ENCODE measurements around the gene C17orf75. TPM values are rescaled to one million over a fixed set of nuclear protein-coding genes. Genes with fewer than 3 reads are reported as not detected.

C17orf75 gene, protein sequence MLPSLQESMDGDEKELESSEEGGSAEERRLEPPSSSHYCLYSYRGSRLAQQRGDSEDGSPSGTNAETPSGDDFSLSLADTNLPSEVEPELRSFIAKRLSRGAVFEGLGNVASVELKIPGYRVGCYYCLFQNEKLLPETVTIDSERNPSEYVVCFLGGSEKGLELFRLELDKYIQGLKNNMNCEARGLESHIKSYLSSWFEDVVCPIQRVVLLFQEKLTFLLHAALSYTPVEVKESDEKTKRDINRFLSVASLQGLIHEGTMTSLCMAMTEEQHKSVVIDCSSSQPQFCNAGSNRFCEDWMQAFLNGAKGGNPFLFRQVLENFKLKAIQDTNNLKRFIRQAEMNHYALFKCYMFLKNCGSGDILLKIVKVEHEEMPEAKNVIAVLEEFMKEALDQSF
- 23.0 to 32.7 TPM (median 30.2 TPM) in 5 replicates for total RNA-seq (2022; extraction: Qiagen RNA extraction; ENCODE audit: low read depth)

DNA sequence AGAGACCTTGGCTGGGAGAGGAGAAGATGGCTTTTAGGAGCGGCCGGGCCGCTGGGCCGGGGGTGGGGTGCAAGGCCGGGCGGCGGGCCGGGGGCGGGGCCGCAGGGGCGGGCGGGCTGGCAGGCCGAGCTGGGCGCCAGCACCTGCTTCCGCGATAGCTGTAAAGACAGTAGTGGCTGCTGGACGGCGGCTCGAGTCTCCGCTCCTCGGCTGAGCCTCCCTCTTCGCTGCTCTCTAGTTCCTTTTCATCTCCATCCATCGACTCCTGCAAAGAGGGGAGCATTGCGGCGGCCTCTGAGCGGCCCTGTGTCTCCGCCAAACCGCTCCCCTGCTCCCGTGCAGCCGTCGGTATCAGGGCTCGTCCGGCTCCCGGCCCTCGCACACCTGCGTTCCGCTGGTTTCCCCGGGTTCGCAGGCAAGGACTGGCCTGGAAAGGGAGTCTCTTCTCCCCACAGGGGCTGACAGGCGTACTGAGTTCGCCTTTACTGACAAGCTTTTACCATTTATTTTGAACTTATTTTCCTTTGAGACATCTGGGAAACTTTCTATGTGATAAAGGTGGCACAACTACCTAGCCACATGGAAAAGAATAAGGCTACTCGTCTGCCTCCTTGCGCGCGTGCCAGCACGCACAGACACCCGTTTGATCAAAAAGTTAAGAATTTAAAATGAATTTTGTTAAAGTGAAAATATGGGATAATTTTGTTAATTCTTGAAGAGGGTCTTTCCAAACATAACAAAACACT lies at the start of gene C17orf75:
Gene C17orf75, minus strand, starts transcription at position 317 of the 746 bp plus-strand sequence. Its CDS starts 34 bp downstream, at position 283.

DNA sequence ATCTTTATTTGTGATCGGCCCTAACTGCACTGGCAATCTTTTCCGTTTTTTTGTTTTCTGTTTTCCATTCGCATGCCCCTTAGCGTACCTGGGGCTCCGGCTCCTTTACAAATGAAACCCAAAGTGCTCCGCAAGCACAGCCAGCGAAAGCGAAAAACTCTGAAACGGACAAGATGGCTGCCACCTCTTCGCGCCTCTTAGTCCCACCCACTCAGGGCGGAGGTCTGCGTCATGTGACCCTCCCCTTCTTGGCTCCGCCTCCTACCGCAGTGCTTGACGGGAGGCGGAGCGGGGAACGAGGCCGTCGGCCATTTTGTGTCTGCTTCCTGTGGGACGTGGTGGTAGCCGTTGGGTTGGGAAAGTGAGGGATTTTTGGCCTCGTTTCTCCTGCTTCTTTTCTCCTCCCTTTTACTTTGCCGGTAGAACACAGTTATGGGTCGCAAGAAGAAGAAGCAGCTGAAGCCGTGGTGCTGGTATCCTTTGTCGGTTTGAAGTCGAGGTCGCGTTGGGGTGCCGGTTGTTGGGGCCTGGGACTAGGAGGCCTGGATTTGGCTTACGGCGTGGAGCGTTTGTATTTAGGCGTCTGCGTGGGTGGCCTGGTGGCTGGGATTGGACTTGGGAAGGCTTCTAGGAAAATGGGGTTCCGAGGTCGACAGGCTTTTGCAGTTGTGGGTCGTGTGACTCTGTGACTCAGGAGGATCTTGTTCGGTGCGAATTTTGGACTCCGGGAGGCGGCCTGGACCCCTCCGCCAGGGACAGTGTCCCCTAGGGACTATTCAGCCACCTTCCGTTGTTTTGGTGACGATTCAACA lies 8.1 kb upstream of the C17orf75 start, which contains the start of gene ZNF207:
Gene ZNF207, plus strand, starts transcription at position 304 of the 812 bp plus-strand sequence. Its CDS starts 129 bp downstream, at position 433.

Other genes with a start within 250 kb of the C17orf75 start
- 11.6 to 26.0 TPM (median 25.5 TPM) in 5 replicates for gene RHOT1, start 199.7 kb downstream of the C17orf75 start, total RNA-seq (2022; extraction: Qiagen RNA extraction; ENCODE audit: low read depth)
- gene RHBDL3, start 76.3 kb downstream of the C17orf75 start, total RNA-seq (2022; extraction: Qiagen RNA extraction; ENCODE audit: low read depth) = 2.9 to 5.2 TPM (median 4.6 TPM) in 5 replicates
- gene ZNF207, start 8.0 kb upstream of the C17orf75 start, total RNA-seq (2022; extraction: Qiagen RNA extraction; ENCODE audit: low read depth) = 198 to 256 TPM (median 242 TPM) in 5 replicates
- gene PSMD11, start 102.3 kb upstream of the C17orf75 start, total RNA-seq (2022; extraction: Qiagen RNA extraction; ENCODE audit: low read depth) = 176 to 265 TPM (median 210 TPM) in 5 replicates
- 2.7 to 3.5 TPM (median 3.3 TPM) in 5 replicates for gene CDK5R1, start 144.8 kb upstream of the C17orf75 start, total RNA-seq (2022; extraction: Qiagen RNA extraction; ENCODE audit: low read depth)

Measured in A549 treated with RU486 at 1 μM for 4 hours (cell line).